Peyer's patch (tissue), 4 donors: ENCODE measurements around the gene SLC2A9. TPM values are rescaled to one million over a fixed set of nuclear protein-coding genes. Genes with fewer than 3 reads are reported as not detected.
"Not testable (repeated sequence)": the region's sequence is repeated elsewhere in the genome, so short reads cannot be mapped to it uniquely, and the experiment has no call there.

ENCODE experiments used
- DNase-seq, 3 donors: peaks; one replicate each; pipeline ENCODE4 v3.0.0-alpha.2; 2017 to 2019
- H3K27ac ChIP-seq, 4 donors: fragments of 200-600 bp; sonication (generic); one replicate each; pipeline ENCODE4 v1.5.1; 2016 to 2019
- H3K27me3 ChIP-seq, 2 donors: fragments of 200-600 bp; sonication (generic); one replicate each; pipeline ENCODE4 v1.5.1; 2019
- H3K36me3 ChIP-seq, 3 donors: fragments of 200-600 bp; sonication (generic); one replicate each; pipeline ENCODE4 v1.5.1; 2016 to 2019
- H3K4me1 ChIP-seq, 4 donors: fragments of 200-600 bp; sonication (generic); one replicate each; pipeline ENCODE4 v1.5.1; 2016 to 2019
- H3K4me3 ChIP-seq, 4 donors: fragments of 200-600 bp; sonication (generic); 1 replicate in 3 of 4; 2 replicates in 1 of 4; pipeline ENCODE4 v1.5.1; 2016 to 2019; ENCODE audit warnings: mild to moderate bottlenecking in 1 of 4
- H3K9me3 ChIP-seq, 4 donors: fragments of 200-600 bp; sonication (generic); one replicate each; pipeline ENCODE4 v1.5.1; 2016 to 2019; ENCODE audit warnings: mild to moderate bottlenecking in 1 of 4
- CTCF ChIP-seq, 6 experiments: fragments of 450-650 bp in 4 of 6; fragments of 200-600 bp in 2 of 6; sonication (generic) in 1 of 6; IDR thresholded peaks; one replicate each; pipeline ENCODE4 v1.5.1; 2017 to 2019; ENCODE audit warnings: antibody characterized with exemption in 6 of 6, mild to moderate bottlenecking in 3 of 6, moderate library complexity in 1 of 6
- POLR2A ChIP-seq, 2 donors: fragments of 450-650 bp; IDR thresholded peaks; one replicate each; pipeline ENCODE4 v1.5.1; 2017; ENCODE audit warnings: antibody characterized with exemption in 2 of 2, mild to moderate bottlenecking in 2 of 2, moderate library complexity in 2 of 2
- total RNA-seq, 4 donors: library from RNA; depleted of rRNA; stranded (reverse); fragments of >200 nt; gene quantifications; one replicate each; pipeline ENCODE4 v1.1.0, GENCODE V29; 2016

SLC2A9 gene
- total RNA-seq, 4 donors from 2014 or later, result 8.3 to 24.1 (median 22.0) TPM

DNA sequence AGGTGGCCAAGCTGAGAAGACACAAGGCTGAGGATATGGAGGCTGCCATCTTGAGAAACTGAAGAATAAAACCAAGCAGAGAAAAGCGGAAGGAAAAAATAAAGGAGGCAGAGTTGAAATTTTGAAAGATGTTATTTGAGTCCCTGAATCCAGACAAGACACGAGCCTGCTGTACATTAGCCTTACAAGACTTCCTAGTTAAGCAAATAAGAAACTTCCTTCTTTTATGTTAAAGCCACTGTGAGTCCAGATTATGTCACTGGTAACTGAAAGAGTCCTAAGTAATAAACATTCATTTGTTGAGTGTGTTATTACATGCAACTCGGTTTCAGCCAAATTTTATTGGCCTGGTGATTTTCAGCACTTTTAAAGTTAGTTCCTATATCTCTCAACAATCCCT lies 209.5 kb downstream of the SLC2A9 start:
- DNase-seq, result no peak
- H3K9me3 ChIP-seq, result no peaks in the 10 kb centered on the region
- H3K4me3 ChIP-seq, result no peak overlapping the region
- TF ChIP-seq CTCF (IDR thresholded peaks at IDR 0.05) (no peak), POLR2A (IDR thresholded peaks at IDR 0.05) (no peak)
- no peaks in the 10 kb centered on the region for H3K27me3 ChIP-seq
- no peaks in the 10 kb centered on the region for H3K4me1 ChIP-seq
- H3K36me3 ChIP-seq, result no peaks in the 10 kb centered on the region
- H3K27ac ChIP-seq, result no peak overlapping the region

GRCh38 chr4:9808077-9808476 lies 213.2 kb downstream of the SLC2A9 start:
- Histone ChIP-seq H3K36me3 (no peaks in the 10 kb centered on the region), H3K4me1 (no peaks in the 10 kb centered on the region), H3K27me3 (no peaks in the 10 kb centered on the region), H3K27ac (no peak overlapping the region), H3K9me3 (no peaks in the 10 kb centered on the region), H3K4me3 (no peak overlapping the region)
- no peak for DNase-seq
- TF ChIP-seq POLR2A (IDR thresholded peaks at IDR 0.05) (no peak), CTCF (IDR thresholded peaks at IDR 0.05) (no peak)

DNA sequence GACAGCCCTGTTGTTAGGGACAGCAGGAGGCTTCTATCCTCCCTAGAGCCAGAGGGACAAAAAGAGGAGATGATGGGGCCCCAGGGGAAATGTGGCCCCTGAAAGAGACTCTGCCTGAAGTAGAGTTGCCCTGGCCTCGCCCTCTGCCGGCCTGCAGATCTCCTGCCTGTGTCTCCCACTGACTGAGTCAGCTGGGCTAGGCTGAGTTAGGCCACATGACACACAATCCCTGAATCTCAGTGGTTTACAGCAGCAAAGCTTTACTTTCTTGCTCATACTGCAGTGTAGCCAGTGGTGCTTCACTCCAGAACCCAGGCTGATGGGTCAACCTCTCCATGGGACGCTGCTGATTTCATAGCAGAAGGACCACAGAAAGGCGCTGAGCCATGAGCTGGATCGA lies 216.4 kb downstream of the SLC2A9 start:
- Histone ChIP-seq H3K4me1 (no peaks in the 10 kb centered on the region), H3K27me3 (no peaks in the 10 kb centered on the region), H3K27ac (no peak overlapping the region), H3K9me3 (no peaks in the 10 kb centered on the region), H3K36me3 (no peaks in the 10 kb centered on the region), H3K4me3 (no peak overlapping the region)
- DNase-seq, result no peak
- TF ChIP-seq CTCF (IDR thresholded peaks at IDR 0.05), result no peak
- TF ChIP-seq POLR2A (IDR thresholded peaks at IDR 0.05), result no peak

DNA sequence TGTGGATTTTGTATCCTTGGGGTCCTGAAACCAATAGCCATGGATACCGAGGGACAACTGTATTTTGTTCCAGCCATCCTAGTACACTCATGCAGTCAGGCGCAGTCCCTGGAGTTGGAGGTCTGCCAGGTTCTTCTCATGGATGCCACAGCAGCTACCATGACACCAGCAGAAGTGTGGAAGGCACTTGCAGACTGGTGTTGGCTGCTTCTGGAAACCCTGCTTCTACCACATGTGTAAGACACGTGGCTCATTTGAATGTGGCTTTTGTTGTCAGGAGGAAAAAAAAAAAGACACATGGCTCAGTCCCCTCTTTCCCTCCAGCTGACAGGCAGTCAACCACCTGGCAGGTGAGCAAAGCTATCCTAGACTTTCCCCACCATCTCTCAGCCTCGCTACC lies 220.4 kb downstream of the SLC2A9 start:
- no peak for DNase-seq
- H3K27ac ChIP-seq, result no peak overlapping the region
- no peaks in the 10 kb centered on the region for H3K36me3 ChIP-seq
- no peak for TF ChIP-seq POLR2A (IDR thresholded peaks at IDR 0.05)
- no peak for TF ChIP-seq CTCF (IDR thresholded peaks at IDR 0.05)
- H3K4me3 ChIP-seq, result no peak overlapping the region
- no peaks in the 10 kb centered on the region for H3K9me3 ChIP-seq
- no peaks in the 10 kb centered on the region for H3K27me3 ChIP-seq
- no peaks in the 10 kb centered on the region for H3K4me1 ChIP-seq

- not testable (repeated sequence) for H3K27ac ChIP-seq, H3K36me3 ChIP-seq, H3K4me3 ChIP-seq, H3K9me3 ChIP-seq, DNase-seq, H3K27me3 ChIP-seq, H3K4me1 ChIP-seq
These were observed 224.7 kb downstream of the SLC2A9 start for GRCh38 chr4:9796641-9797040.

- H3K36me3 ChIP-seq, result no peaks in the 10 kb centered on the region
- TF ChIP-seq CTCF (IDR thresholded peaks at IDR 0.05) (no peak), POLR2A (IDR thresholded peaks at IDR 0.05) (no peak)
- no peaks in the 10 kb centered on the region for H3K9me3 ChIP-seq
- no peak overlapping the region for H3K4me3 ChIP-seq
- no peaks in the 10 kb centered on the region for H3K4me1 ChIP-seq
- no peak for DNase-seq
- H3K27ac ChIP-seq, result no peak overlapping the region
- no peaks in the 10 kb centered on the region for H3K27me3 ChIP-seq
These were observed 228.9 kb downstream of the SLC2A9 start for GRCh38 chr4:9792381-9792780.

DNA sequence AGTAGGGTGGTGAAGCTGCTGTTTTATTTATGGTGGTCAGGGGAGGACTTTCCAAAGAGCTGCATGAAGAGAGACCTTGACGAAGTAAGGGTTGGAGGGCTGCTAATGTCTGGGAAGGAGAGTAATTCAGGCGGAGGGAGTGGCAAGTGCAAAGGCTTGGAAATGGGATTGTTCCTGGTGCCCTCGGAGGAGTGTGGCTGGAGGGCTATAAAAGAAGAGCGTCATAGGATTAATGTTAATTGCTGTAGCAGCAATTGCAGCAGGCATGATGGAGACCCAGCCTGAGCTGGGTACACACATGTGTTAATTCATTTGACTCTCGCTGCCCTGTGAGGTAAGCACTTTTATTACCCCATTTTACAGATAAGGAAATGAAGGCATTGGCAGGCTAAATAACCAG lies 235.4 kb downstream of the SLC2A9 start:
- H3K4me1 ChIP-seq, H3K9me3 ChIP-seq, H3K27me3 ChIP-seq, H3K36me3 ChIP-seq: not testable (repeated sequence)
- peak overlapping the region in 2 of 4 donors; percentile 72 to 73 for H3K27ac ChIP-seq
- peak overlapping the region in 1 of 4 donors; percentile 12 for H3K4me3 ChIP-seq
- DNase-seq, result peak in 2 of 3 donors; percentile 63 to 67
